ENCODE measurements around the gene FFAR3. TPM values are rescaled to one million over a fixed set of nuclear protein-coding genes. Genes with fewer than 3 reads are reported as not detected.

Gene FFAR3
- total and polyA plus RNA-seq, 7 donors: 0.67 to 1.9 (median 1.4) TPM; not detected in 2

- no peak for DNase-seq
- no peaks in the 10 kb centered on the region for H3K36me3 ChIP-seq
- H3K9me3 ChIP-seq: no peaks in the 10 kb centered on the region
- H3K4me3 ChIP-seq: no peak overlapping the region
- TF ChIP-seq EP300 (IDR thresholded peaks at IDR 0.05) (no peak), POLR2A (IDR thresholded peaks at IDR 0.05) (no peak), CTCF (IDR thresholded peaks at IDR 0.05) (no peak), POLR2AphosphoS5 (IDR thresholded peaks at IDR 0.05) (no peak)
- 82 to 87% methylated on average over 9 of the region's 9 CpGs for WGBS, 2 donors
- H3K27me3 ChIP-seq: peaks cover 0 to 11% (median 0%) of the 10 kb centered on the region in 3 donors
- no peak overlapping the region for H3K27ac ChIP-seq
- no peaks in the 10 kb centered on the region for H3K4me1 ChIP-seq
- intact Hi-C loops (cut with DNase I): no loop called here
Measured at GRCh38 chr19:35315883-35316282, 42.4 kb upstream of the FFAR3 start.

GRCh38 chr19:35316560-35316959 lies 41.7 kb upstream of the FFAR3 start:
- no peak overlapping the region for H3K4me3 ChIP-seq
- DNase-seq: no peak
- no peaks in the 10 kb centered on the region for H3K4me1 ChIP-seq
- H3K36me3 ChIP-seq: no peaks in the 10 kb centered on the region
- no peaks in the 10 kb centered on the region for H3K9me3 ChIP-seq
- peaks cover 0 to 7% (median 0%) of the 10 kb centered on the region in 3 donors for H3K27me3 ChIP-seq
- TF ChIP-seq POLR2A (IDR thresholded peaks at IDR 0.05): no peak
- TF ChIP-seq CTCF (IDR thresholded peaks at IDR 0.05): no peak
- TF ChIP-seq POLR2AphosphoS5 (IDR thresholded peaks at IDR 0.05): no peak
- no peak for TF ChIP-seq EP300 (IDR thresholded peaks at IDR 0.05)
- H3K27ac ChIP-seq: no peak overlapping the region
- intact Hi-C loops (cut with DNase I): no loop called here
- 60 to 71% methylated on average over 9 of the region's 9 CpGs for WGBS, 2 donors

- intact Hi-C loops (cut with DNase I): no loop called here
- WGBS, 2 donors: 72 to 80% methylated on average over 7 of the region's 7 CpGs
- peaks cover 0 to 4% (median 0%) of the 10 kb centered on the region in 3 donors for H3K27me3 ChIP-seq
Measured at GRCh38 chr19:35317464-35318043, 40.7 kb upstream of the FFAR3 start.

GRCh38 chr19:35318679-35319448 lies 39.4 kb upstream of the FFAR3 start:
- peak; percentile 73 for DNase-seq
- H3K27ac ChIP-seq: no peak overlapping the region
- H3K9me3 ChIP-seq: peaks cover 0 to 4% (median 2%) of the 10 kb centered on the region in 4 donors
- intact Hi-C loops (cut with DNase I): no loop called here
- H3K4me1 ChIP-seq: no peaks in the 10 kb centered on the region
- no peaks in the 10 kb centered on the region for H3K36me3 ChIP-seq
- peaks cover 0 to 4% (median 0%) of the 10 kb centered on the region in 3 donors for H3K27me3 ChIP-seq
- WGBS, 2 donors: 65 to 69% methylated on average over 16 of the region's 16 CpGs
- no peak overlapping the region for H3K4me3 ChIP-seq
- peak in 1 of 4 donors; percentile 57 for TF ChIP-seq POLR2AphosphoS5 (IDR thresholded peaks at IDR 0.05)
- TF ChIP-seq POLR2A (IDR thresholded peaks at IDR 0.05): no peak
- no peak for TF ChIP-seq EP300 (IDR thresholded peaks at IDR 0.05)
- TF ChIP-seq CTCF (IDR thresholded peaks at IDR 0.05): no peak

More at GRCh38 chr19:35317464-35318043, 40.7 kb upstream of the FFAR3 start:
- Histone ChIP-seq H3K27ac (no peak overlapping the region), H3K4me3 (no peak overlapping the region), H3K9me3 (peaks cover 0 to 4% (median 2%) of the 10 kb centered on the region in 4 donors), H3K4me1 (no peaks in the 10 kb centered on the region), H3K36me3 (no peaks in the 10 kb centered on the region)
- DNase-seq: no peak
- TF ChIP-seq POLR2A (IDR thresholded peaks at IDR 0.05): no peak
- no peak for TF ChIP-seq CTCF (IDR thresholded peaks at IDR 0.05)
- TF ChIP-seq EP300 (IDR thresholded peaks at IDR 0.05): no peak
- TF ChIP-seq POLR2AphosphoS5 (IDR thresholded peaks at IDR 0.05): no peak

Data from sigmoid colon (tissue), 7 donors.